Skeletal muscle cell (primary cell): ENCODE data around the gene TMEM221.
A peak's percentile ranks its signal among the peaks of the same experiment; 100 is the strongest.

Source experiments
- DNase-seq: peaks from one replicate; pipeline ENCODE4 v3.0.0-alpha.2; 2010; ENCODE audit warnings: low read depth
- H3K4me3 ChIP-seq: 2 replicates; pipeline ENCODE4 v1.5.1; 2011; ENCODE audit warnings: low read depth, mild to moderate bottlenecking, control low read depth, low read length, moderate library complexity

TMEM221 gene

DNA sequence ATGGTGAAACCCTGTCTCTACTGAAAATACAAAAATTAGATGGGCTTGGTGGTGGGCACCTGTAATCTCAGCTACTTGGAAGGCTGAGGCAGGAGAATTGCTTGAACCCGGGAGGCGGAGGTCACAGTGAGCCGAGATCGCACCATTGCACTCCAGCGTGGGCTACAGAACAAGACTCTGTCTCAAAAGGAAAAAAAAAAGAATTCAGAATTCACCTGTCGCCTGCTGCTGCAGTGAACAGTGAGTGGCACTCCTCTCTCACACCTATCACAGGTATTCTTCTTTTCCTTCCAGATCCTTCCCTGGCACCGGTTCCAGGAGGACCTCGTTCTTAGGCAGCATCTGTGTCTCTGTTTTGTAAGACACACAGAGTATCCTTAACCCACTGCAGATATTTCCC is 34.4 kb downstream of the TMEM221 start:
- no peak overlapping the region for H3K4me3 ChIP-seq
- no peak for DNase-seq

DNA sequence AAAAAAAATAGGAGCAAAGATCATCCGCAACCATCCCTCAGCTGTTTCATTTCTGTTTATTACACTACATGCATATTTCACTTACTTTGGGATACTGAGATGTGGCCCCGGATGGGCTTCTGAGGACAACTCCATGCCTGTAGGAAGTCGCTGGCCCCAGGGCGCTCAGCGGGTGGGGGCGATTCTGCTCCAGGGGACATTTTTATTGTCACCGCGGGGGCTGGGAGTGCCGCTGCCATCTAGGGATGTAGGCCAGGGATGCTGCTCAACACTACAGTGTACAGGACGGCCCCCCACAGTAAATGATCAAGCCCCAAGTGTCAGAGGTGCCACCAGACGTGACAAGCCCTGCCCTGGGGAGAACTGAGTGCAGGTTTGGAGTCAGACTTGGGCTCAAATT is 36.7 kb downstream of the TMEM221 start:
- no peak overlapping the region for H3K4me3 ChIP-seq
- no peak for DNase-seq

DNA sequence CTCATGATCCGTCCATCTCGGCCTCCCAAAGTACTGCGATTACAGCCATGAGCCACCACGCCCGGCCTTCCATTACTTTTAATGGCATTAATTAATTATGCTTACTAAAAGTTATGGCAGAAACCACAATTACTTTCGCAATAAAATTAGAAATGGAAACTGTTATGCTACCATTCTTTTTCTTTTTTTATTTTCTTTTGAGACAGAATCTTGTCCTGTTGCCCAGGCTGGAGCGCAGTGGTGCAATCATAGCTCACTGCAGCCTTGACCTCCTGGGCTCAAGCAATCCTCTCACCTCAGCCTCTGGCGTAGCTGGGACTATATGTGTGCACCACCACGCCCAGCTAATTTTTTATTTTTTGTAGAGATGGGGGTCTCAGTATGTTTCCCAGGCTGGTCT is 38.5 kb downstream of the TMEM221 start:
- DNase-seq = no peak

DNA sequence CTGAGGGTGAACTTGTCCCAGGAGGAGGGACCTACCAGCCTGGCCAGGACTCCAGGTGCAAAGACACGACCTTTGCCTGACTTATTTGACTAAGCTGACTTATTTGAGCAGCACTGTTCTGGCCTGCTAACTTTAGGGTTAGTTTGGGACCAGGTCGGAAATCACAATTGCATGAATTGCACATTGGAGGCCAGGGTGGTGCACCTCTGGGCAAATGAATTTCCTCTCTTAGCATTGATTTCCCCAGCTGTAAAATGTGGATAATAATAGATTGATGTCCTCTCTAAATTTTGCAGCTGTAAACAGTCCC is 41.6 kb downstream of the TMEM221 start:
- no peak overlapping the region for H3K4me3 ChIP-seq
- no peak for DNase-seq

More for the DNA sequence above, 38.5 kb downstream of the TMEM221 start:
- no peak overlapping the region for H3K4me3 ChIP-seq

DNA sequence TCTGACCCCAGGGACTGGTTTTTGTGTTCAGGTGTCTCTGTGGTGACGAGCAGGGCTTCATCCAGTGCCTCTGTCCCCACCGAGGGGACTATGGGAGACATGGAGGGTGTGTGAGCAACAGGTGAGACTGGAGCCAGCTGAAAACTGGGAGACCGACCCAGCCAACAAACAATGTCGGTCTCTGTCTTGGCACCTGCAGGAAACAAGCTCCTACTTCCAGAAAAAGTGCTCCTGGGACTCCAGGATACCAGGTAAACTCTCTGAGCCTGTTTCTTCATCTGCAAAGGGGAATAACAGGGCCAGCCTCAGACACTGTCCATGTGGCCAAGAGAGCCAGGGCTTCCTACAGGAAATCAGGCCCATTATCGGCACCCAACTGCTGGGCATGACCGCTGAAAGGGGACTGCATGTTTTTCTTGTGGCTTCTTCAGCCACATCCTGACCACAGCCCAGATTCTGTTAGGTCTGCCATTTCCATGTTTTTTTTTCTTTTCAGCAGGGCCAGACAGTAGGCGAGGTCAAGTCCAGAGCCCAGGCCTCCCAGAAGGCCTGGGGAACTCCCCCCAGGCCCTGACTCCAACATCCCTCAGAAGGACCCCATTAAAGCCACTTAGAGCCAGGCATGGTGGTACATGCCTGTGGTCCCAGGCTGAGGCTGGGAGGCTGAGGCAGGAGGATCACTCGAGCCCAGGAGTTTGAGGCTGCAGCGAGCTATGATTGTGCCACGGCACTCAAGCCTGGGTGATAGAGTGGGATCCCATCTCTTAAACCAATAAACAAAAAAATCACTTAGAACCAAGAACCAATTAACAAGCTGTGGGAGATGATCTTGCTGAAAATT is 42.2 kb downstream of the TMEM221 start:
- no peak overlapping the region for H3K4me3 ChIP-seq
- DNase-seq = peak; percentile 10

DNA sequence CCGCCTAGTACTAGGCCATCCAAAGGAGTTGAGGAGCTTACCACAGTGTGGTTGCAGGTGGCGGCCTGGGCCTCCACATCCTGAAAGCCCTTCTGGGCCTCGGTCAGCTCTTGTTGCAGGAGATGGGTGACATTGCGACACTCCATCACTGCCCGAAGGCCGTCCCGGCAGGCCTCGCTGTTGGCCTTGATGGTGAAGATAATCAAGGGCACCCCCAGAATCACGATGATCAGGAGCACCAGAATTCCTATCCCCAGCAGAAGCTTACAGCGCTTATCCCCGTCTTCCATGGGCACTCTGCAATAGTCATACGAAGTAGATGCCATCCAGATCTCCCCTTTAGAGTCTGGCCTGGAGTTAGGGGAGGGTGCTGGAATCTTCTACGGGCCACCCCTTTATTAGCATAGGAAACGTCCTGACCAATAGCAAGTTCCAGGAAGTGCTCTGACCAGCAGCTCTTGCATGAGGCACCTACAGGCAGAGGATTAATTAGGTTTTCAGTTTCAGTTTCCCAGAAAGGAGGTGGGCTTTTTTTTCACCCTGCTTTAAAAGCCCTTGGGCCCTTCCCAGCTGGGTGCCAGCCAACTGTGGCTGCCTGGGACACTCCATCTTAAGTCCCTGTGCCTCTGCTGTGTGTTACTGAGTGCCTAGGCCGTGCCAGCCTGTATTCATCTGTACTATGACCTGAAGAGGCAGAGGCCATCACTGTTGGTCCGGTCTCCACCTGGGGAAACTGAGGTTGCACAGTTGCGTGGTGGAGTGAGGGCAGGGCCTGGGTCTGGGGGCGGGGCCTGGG is 43.0 kb downstream of the TMEM221 start, which contains the start of gene BST2:
TSS of gene BST2 (minus strand) at position 381 of the 796 bp plus-strand sequence. CDS start at position 326, 55 bp downstream.
- no peak for DNase-seq
- H3K4me3 ChIP-seq = no peak within 1 kb of the TSS

DNA sequence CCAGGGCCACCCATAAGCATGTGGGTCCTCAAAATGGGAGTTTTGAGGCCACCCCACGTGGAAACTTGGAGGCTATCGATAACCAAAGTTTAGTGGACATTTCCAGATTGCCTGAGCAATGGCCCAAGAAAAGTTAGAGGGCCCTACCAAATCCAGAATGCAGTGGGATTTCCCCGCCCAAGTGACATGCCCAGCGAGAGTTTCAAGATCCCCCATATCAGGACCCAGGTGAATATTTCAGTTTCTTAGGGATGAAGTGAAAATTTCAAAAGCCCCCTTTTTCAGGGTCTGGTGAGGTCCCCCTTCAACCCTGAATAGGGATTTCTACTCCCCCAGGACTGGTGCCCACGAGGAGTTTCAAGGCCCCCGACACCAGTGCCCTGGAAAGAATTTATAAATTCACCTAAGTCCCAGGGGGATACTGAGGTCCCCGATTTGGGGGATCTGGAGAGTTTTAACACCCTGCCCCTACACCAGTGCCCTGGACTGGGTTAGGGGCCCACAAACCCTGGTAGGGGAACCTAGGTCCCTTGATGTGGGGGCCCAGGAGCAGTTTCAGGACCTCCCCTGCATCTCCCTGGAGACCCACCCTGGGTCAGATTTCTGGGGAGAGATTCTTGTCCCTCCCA is 43.7 kb downstream of the TMEM221 start:
- no peak overlapping the region for H3K4me3 ChIP-seq
- DNase-seq = no peak

DNA sequence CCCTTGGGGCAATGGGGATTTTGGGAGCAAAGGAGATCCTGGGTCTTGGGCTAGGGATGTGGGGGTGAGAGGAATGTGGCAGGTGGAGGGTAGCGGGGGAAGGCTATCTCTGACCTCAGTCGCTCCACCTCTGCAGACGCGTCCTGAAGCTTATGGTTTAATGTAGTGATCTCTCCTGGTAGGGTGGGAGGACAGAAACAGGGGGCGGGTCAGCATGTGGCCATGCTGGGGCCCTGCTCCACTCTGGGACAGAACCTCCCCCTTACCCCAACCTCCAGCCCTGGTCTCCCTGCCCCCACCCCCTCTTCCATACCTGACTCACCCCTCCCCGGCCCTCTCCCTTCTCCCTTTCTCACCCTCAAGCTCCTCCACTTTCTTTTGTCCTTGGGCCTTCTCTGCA is 44.5 kb downstream of the TMEM221 start:
- DNase-seq = no peak

DNA sequence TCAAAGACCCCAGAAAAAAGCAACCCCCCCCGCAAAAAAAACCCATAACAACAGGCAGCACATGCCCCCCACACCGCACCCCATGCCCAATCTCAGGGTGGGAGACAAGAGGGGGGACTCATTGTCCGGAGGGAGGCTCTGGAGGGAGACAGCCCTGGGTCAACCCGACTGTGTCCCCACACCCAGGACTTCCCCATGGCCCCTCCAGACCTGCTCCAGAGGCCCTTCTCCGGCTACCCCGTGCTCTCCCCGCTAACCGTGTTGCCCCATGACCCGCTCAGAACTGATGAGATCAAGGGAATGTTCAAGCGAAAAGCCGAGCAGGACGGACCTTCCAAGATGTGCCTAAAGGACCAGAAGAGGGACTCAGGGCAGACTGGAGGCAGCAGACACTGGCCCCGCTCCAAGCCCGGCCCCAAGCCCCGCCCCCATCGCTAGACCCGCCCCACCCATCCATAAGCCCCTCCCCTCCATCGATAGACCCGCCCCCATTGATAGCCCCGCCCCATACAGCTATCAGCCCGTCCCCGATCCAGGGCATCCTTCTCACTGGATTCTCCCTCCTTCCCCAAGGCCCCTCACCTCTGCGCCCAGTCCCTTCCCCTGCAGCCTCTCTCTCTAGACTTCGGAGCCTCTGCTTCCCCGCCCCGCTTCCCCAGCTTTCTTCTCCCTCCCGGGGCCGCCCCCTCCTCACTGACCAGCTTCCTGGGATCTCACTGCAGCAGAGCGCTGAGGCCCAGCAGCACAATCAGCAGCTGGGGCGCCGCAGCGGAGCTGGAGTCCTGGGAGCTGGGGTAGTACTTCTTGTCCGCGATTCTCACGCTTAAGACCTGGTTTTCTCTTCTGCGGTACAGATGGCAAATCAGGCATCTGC is 45.2 kb downstream of the TMEM221 start:
- H3K4me3 ChIP-seq = peak overlapping the region; percentile 5
- no peak for DNase-seq

More for the DNA sequence above, 44.5 kb downstream of the TMEM221 start:
- H3K4me3 ChIP-seq = no peak overlapping the region

DNA sequence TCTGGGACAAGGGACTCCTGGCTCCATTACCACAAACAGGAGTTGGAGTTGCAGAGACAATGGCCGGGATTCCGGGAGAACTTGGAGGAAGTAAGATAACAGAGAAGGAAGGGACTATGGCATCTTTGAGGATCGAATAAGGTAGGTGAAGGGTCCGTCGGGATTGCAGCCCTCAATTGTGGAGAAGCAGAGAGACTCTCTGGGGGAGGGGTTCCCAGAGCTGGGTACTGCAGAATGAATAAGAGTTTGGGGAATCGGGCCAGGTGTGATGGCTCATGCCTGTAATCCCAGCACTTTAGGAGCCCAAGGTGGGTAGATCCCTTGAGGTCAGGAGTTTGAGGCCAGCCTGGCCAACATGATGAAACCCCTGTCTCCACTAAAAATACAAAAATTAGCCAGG is 46.8 kb downstream of the TMEM221 start:
- no peak for DNase-seq
- H3K4me3 ChIP-seq = no peak overlapping the region

DNA sequence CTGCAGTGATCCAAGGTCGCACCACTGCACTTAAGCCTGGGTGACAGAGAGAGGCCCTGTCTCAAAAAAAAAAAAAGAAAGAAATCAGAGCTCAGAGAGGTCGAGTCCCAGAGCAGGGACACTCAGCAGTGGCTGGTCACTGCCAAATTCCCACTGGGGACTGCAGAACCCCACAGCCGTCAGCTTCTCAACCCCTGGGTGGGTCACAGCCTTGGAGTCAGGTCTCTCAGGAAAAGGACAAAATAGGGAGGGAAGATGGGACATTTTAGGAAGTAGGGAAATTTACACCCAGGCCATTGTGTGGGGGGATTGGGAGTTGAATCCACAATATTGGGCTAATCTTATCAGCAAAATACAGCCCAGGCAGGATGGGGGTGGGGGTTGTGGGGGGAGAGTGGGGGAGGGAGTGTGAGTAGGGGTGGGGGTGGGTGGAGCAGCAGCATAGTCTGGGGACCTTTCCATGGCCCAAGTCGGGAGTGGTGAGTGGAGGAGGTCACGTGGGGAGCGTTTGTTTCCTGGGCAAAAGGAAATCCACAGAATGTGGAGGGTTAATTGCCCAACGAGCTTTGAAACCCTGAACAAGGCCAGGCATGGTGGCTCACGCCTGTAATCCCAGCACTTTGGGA is 49.5 kb downstream of the TMEM221 start:
- no peak overlapping the region for H3K4me3 ChIP-seq
- no peak for DNase-seq

DNA sequence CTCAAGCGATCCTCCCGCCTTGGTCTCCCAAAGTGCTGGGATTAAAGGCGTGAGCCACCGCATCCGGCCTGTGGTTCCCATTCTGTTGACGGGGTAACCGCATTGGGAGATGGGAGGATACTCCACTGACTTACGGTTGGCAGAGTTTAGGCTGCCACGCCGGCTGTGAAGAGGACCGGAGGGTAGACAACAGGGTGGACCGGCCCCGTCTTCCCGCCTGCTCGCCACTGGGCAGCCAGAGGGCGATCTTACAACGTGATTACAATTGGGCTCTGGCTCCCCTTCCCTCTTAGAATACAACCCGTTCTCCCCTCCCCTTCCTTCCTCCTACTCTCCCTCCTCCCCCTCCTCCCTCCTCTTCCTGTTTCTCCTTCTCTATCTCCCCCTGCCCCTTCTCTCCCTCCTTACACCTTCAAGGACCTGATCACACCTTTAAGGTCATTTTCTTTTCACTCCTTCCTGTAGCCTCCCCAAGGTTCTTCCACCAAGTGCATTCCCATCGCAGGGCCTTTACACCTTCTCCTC is 53.5 kb downstream of the TMEM221 start:
- no peak for DNase-seq
- H3K4me3 ChIP-seq = no peak overlapping the region

DNA sequence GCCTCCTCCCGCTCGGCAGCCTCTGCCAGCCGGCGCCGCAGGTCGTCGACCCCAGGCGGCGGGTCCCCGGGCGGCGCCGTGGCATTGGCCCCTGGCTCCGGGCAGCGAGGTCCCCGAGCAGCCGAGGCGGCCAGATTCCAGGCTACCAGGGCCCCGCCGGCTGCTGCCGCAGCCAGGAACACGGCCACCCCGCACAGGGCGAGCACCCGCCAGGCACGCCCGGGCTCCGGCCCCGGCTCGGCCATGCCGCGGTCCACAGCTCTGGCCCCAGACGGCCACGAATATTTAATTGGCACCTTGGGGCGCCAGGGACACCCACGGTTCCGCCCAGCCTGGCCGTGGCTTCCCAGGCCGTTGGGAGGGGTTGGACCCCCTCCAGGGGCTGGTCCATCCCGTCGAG is 54.6 kb downstream of the TMEM221 start, which contains the start of gene CCDC194:
TSS of gene CCDC194 (minus strand) at position 283 of the 400 bp plus-strand sequence. CDS start at position 245, 38 bp downstream.
- no peak within 1 kb of the TSS for H3K4me3 ChIP-seq

DNA sequence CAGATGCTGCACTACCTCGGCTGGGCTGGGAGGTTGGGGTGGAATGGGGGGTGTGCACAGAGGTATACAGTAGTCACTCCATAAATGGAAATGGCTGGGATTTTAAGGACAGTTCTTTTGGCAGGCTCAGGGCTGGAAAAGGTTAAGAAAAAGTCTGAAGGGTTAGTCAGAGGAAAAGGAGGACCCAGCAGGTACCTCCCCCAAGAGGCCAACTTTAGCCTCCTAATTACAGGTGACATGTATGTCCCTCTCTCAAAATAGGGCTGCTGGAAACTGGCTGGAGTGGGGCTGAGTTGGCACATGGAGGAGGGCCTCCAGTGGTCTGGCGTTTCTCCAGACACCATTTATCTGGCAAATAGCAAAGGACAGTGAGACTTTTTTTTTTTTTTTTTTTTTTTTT is 55.5 kb downstream of the TMEM221 start:
- DNase-seq = no peak
- H3K4me3 ChIP-seq = no peak overlapping the region

More for the DNA sequence above, 54.6 kb downstream of the TMEM221 start, which contains the start of gene CCDC194:
- DNase-seq = no peak

DNA sequence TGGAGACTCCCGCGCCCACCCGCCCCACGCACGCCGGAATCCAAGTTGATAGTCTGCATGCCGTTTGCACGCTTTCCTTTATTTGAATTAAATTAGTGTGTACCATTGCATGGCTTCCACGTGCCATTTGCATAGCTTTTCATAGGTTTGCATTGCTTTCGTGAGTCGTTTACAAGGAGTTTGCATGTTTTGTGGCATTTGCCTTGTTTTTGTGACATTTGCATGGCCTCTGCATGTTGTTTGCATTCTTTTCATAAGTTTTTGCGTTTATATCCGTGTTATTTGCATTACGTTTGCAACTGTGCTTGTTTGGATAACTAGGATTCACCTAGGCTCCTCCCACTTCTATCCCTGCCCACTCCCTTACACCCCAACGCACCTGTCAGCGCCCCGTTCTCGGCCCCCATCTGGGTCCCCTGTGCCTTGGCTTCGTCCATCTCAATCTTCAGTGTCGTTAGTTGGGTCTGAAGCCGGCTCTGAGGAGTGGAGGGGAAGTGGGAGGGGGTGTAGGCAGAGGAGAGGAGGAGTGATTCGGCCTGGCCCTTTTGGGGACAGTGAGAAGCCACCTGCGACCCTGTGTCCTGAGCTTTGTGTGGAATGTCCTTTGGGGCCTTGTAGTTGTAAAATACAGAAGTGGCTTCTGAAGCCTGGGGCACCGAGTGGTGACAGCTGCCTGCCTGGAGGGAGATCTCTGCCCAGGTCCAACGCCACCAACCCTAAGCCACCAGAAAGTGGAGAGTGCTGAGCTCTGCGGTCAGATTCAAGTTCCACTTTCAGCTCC is 56.9 kb downstream of the TMEM221 start:
- DNase-seq = no peak
- H3K4me3 ChIP-seq = peak overlapping the region; percentile 39

DNA sequence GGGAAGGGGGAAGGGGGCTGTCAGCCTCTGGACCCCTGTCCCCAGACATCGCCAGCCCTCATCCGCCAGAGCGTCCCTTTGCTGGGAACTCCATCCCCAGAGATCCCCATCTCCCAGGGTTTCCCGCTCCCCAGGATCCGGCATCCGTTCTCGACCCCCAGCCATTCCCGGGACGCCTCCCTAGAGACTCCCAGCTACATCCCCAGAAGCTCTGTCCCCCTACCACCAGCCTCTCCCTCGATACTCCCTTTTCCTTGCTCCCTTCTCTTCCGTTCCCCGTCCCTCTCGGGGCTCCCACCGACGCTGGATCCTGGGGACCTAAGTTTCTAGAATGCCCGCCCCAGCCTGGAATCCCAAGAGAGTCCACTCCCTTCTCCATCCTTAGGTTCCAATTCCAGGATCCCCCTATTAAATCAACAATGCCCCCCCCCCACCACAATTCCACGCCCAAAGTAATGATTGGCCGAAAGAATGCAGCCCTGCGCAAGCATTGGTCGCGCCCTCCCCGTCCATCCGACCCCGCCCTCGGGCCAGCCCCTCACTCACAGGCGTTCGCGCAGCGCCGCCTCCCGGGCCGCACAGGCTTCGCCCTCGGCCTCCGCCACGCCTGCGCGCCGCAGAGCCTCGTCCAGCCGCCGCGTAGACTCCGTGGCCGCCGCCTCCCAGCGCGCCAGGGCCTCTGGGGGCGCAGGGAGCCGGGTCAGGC is 57.6 kb downstream of the TMEM221 start:
- DNase-seq = peak; percentile 62
- peak overlapping the region; percentile 63 for H3K4me3 ChIP-seq

DNA sequence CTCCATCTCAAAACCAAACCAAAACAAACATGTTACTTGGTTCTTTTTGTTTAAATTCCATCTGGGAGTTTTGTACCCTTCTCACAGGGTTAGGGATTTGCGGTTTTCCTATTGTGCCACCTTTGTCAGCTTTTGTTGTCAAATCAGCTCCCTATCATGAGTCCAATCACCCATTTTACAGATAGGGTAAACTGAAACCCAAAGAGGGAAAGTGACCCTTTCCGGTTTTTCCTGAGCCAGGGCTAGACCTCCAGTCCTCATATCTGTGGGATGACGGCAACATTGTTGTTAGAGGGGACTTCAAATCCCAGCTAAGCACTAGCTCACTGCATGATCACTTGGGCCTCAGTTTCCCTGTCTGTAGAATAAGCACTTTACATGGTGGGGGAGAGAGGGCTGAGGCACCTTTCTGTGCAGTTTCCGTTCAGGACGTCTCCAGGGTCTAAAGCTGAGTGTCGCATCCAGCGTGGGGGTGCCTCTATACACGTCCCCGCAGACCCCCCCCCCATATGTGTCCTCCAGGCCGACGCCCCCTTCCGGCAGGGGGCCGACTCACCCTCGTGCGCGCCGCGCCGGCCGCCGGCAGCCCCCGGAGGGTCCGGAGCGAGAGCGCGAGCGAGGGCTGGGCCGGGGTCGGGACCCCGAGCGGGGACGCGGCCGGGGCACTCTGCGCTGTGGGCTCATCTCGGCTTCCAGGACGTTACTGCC is 58.4 kb downstream of the TMEM221 start:
- no peak for DNase-seq
- H3K4me3 ChIP-seq = peak overlapping the region; percentile 63
